B cell (primary cell): Measurements from ENCODE around the gene XPO6.

Experiments
- EZH2 ChIP-seq: IDR thresholded peaks from 2 replicates; pipeline ENCODE4 v1.6.1; 2012; ENCODE audit warnings: borderline replicate concordance, low read depth, mild to moderate bottlenecking, moderate library complexity, low read length; ENCODE audit not compliant: insufficient read depth, poor library complexity, severe bottlenecking
- TF ChIP-seq, protein P1 (sequence below): fragments of 200-600 bp; IDR thresholded peaks from one replicate; pipeline ENCODE4 v1.8.0; 2022; ENCODE audit warnings: antibody characterized with exemption, mild to moderate bottlenecking

DNA sequence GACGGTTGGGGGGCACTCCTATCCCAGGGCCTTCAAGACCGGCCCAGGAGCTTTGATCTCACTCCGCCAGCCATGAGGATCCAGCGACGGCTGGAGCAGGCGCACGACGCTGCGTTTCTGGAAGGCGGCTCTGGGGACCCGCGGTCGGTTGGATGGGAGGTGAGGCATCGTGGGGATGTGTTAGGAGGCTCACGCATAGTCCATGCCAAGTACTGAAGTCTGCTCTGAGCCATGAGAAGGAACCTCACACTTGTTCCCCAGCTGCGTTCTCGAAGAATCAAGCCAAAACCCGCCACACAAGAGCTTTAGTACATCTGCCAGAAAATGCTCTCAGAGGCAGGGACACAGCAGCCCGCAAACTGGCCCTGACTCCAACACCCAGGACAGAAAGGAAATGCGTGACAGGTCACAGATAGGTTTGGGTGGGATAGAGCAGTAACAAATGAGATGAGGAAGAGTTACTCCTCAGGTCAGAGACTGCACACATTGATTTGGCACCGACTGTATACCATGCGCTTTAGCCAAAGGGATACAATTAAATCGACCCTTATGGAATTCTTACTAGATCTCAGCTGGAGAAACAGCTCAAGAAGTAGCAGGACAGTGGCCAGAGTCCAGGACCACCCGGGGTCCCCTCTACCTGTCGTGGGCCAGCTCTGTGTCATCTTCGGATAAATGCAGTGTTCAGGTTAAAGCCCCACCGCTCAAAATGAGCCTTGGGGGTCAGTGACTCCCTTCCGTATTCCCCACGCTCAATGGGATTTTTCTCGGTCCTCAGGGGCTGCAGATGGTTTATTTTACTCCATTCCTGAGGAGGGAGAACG is 141.6 kb downstream of the XPO6 start:
- TF ChIP-seq, protein P1, sequence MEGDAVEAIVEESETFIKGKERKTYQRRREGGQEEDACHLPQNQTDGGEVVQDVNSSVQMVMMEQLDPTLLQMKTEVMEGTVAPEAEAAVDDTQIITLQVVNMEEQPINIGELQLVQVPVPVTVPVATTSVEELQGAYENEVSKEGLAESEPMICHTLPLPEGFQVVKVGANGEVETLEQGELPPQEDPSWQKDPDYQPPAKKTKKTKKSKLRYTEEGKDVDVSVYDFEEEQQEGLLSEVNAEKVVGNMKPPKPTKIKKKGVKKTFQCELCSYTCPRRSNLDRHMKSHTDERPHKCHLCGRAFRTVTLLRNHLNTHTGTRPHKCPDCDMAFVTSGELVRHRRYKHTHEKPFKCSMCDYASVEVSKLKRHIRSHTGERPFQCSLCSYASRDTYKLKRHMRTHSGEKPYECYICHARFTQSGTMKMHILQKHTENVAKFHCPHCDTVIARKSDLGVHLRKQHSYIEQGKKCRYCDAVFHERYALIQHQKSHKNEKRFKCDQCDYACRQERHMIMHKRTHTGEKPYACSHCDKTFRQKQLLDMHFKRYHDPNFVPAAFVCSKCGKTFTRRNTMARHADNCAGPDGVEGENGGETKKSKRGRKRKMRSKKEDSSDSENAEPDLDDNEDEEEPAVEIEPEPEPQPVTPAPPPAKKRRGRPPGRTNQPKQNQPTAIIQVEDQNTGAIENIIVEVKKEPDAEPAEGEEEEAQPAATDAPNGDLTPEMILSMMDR, result no peak
- TF ChIP-seq EZH2, result no peak
